ENCODE data around the gene SSH2. TPM values are rescaled to one million over a fixed set of nuclear protein-coding genes. Genes with fewer than 3 reads are reported as not detected.
"Not testable (repeated sequence)": the region's sequence is repeated elsewhere in the genome, so short reads cannot be mapped to it uniquely, and the experiment has no call there.

The SSH2 gene
- polyA plus RNA-seq, 3 donors = 31.9 to 66.6 (median 54.0) TPM

DNA sequence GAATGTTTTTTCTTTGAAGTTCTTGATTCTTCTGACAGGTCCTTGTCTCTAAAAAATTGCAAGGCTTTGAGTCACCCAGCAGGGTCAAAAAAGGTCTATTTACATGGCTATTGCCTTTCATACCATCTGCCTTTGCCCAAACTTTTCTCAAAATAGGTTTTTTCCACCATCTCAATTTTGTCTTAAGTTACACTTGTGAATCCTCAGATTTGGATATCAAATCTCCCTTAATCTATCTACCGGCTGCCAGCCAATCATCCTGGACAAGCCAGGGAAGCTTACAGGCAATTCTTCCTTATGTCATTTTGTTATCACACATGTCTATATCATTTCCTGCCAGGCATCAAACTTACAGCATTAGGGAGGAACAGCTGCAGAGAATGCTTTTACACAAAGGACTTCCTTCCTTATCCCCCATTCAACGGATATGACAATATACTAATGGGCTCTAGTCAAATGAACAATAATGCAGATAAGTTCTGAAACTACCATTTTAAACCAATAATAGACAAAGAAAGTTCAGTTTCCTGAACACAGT lies 203.2 kb downstream of the SSH2 start:
- TF ChIP-seq, protein P1, sequence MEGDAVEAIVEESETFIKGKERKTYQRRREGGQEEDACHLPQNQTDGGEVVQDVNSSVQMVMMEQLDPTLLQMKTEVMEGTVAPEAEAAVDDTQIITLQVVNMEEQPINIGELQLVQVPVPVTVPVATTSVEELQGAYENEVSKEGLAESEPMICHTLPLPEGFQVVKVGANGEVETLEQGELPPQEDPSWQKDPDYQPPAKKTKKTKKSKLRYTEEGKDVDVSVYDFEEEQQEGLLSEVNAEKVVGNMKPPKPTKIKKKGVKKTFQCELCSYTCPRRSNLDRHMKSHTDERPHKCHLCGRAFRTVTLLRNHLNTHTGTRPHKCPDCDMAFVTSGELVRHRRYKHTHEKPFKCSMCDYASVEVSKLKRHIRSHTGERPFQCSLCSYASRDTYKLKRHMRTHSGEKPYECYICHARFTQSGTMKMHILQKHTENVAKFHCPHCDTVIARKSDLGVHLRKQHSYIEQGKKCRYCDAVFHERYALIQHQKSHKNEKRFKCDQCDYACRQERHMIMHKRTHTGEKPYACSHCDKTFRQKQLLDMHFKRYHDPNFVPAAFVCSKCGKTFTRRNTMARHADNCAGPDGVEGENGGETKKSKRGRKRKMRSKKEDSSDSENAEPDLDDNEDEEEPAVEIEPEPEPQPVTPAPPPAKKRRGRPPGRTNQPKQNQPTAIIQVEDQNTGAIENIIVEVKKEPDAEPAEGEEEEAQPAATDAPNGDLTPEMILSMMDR (IDR thresholded peaks at IDR 0.05) = no peak
- H2AFZ ChIP-seq (ENCODE audit: insufficient read depth, low read depth, low read length, poor library complexity, severe bottlenecking) = no peak overlapping the region
- peak overlapping the region; percentile 32 to 83 for H3K4me3 Mint-ChIP-seq
- H3K4me1 ChIP-seq (ENCODE audit: control insufficient read depth in 1 of 2, insufficient read depth in 2 of 2, low read length in 2 of 2) = peaks cover 59 to 60% of the 10 kb centered on the region in 2 donors
- no peaks in the 10 kb centered on the region for H4K20me1 ChIP-seq (ENCODE audit: insufficient read depth, low read length)
- H3K36me3 Mint-ChIP-seq = peaks cover 27 to 41% of the 10 kb centered on the region in 2 donors
- H3K9me3 ChIP-seq (replicated peaks in 1 of 2; ENCODE audit: control insufficient read depth in 1 of 2, insufficient read depth in 1 of 2, low read length in 2 of 2) = no peaks in the 10 kb centered on the region
- H3K4me1 Mint-ChIP-seq = peaks cover 72% of the 10 kb centered on the region
- H3K9ac ChIP-seq (ENCODE audit: insufficient read depth, low read length, poor library complexity, severe bottlenecking) = peak overlapping the region; percentile 6
- no peaks in the 10 kb centered on the region for H3K27me3 Mint-ChIP-seq (ENCODE audit: low read depth in 3 of 3)
- no peaks in the 10 kb centered on the region for H3K27me3 ChIP-seq (ENCODE audit: control insufficient read depth in 2 of 2, insufficient read depth in 2 of 2, low read length in 2 of 2)
- peak overlapping the region in 2 of 3 experiments; percentile 16 to 49 for H3K4me3 ChIP-seq (replicated peaks in 1 of 3; ENCODE audit: low read depth in 2 of 3, low read length in 3 of 3)
- WGBS (ENCODE audit: insufficient coverage) = 0% methylated on average over 1 of the region's 2 CpGs
- H3K36me3 ChIP-seq (replicated peaks in 1 of 2; ENCODE audit: control insufficient read depth in 1 of 2, insufficient read depth in 2 of 2, low read length in 2 of 2) = peaks cover 0 to 4% of the 10 kb centered on the region in 2 donors
- H3K4me2 ChIP-seq (replicated peaks; ENCODE audit: extremely low read depth, low read length, poor library complexity, severe bottlenecking) = peak overlapping the region; percentile 67
- H3K27ac Mint-ChIP-seq = peak overlapping the region; percentile 83 to 94 (median 90)
- DNase-seq = peak; percentile 51 to 78 (median 66)
- H3K9me3 Mint-ChIP-seq = peaks cover 0 to 6% (median 2%) of the 10 kb centered on the region in 7 donors
- peaks cover 78% of the 10 kb centered on the region for H3K79me2 ChIP-seq (ENCODE audit: insufficient read depth, low read length)
- intact Hi-C loops (cut with micrococcal nuclease) = no loop called here
- peak overlapping the region; percentile 18 to 80 for H3K27ac ChIP-seq (ENCODE audit: low read depth in 1 of 2, low read length in 2 of 2)

DNA sequence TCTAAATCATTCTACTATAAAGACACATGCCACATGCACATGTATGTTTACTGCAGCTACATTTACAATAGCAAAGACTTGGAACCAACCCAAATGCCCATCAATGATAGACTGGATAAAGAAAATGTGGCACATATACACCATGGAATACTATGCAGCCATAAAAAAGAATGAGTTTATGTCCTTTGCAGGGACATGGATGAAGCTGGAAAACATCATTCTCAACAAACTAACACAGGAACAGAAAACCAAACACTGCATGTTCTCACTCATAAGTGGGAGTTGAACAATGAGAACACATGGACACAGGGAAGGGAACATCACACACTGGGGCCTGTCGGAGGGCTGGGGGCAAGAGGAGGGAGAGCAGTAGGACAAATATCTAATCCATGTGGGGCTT lies 204.6 kb downstream of the SSH2 start:
- H4K20me1 ChIP-seq (ENCODE audit: insufficient read depth, low read length); H3K27me3 ChIP-seq (ENCODE audit: control insufficient read depth in 2 of 2, insufficient read depth in 2 of 2, low read length in 2 of 2); H3K4me3 ChIP-seq (replicated peaks in 1 of 3; ENCODE audit: low read depth in 2 of 3, low read length in 3 of 3); H3K9me3 ChIP-seq (replicated peaks in 1 of 2; ENCODE audit: control insufficient read depth in 1 of 2, insufficient read depth in 1 of 2, low read length in 2 of 2); H3K27me3 Mint-ChIP-seq (ENCODE audit: low read depth in 3 of 3); H2AFZ ChIP-seq (ENCODE audit: insufficient read depth, low read depth, low read length, poor library complexity, severe bottlenecking); H3K9ac ChIP-seq (ENCODE audit: insufficient read depth, low read length, poor library complexity, severe bottlenecking); H3K9me3 Mint-ChIP-seq; intact Hi-C loops (cut with micrococcal nuclease); H3K36me3 ChIP-seq (replicated peaks in 1 of 2; ENCODE audit: control insufficient read depth in 1 of 2, insufficient read depth in 2 of 2, low read length in 2 of 2); H3K4me2 ChIP-seq (replicated peaks; ENCODE audit: extremely low read depth, low read length, poor library complexity, severe bottlenecking); DNase-seq; H3K4me3 Mint-ChIP-seq: not testable (repeated sequence)
- H3K27ac Mint-ChIP-seq = peak overlapping the region; percentile 54 to 94 (median 89)
- H3K4me1 Mint-ChIP-seq = peaks cover 85% of the 10 kb centered on the region
- Histone ChIP-seq H3K27ac (ENCODE audit: low read depth in 1 of 2, low read length in 2 of 2) (peak overlapping the region in 1 of 2 donors; percentile 80), H3K4me1 (ENCODE audit: control insufficient read depth in 1 of 2, insufficient read depth in 2 of 2, low read length in 2 of 2) (peaks cover 72 to 74% of the 10 kb centered on the region in 2 donors), H3K79me2 (ENCODE audit: insufficient read depth, low read length) (peaks cover 80% of the 10 kb centered on the region)
- WGBS (ENCODE audit: insufficient coverage) = no CpG with 5 or more reads among the region's 1 CpG
- H3K36me3 Mint-ChIP-seq = peaks cover 25 to 42% of the 10 kb centered on the region in 2 donors
